ENCODE results near the gene FGA.
A peak's percentile ranks its signal among the peaks of the same experiment; 100 is the strongest.

Gene FGA

GRCh38 chr4:154590329-154591006, at the start of gene FGA:
FGA (minus strand) TSS chr4:154590742; CDS start chr4:154590687, 55 bp downstream.
- DNase-seq (ENCODE audit: low spot score), result no peak

GRCh38 chr4:154634058-154634457, 43.5 kb upstream of the FGA start:
- no peak for DNase-seq (ENCODE audit: low spot score)

- DNase-seq (ENCODE audit: low spot score), result no peak
Measured at GRCh38 chr4:154631828-154632227, 41.3 kb upstream of the FGA start.

- DNase-seq (ENCODE audit: low spot score), result no peak
Measured at GRCh38 chr4:154630324-154630723, 39.8 kb upstream of the FGA start.

- DNase-seq (ENCODE audit: low spot score), result peak; percentile 23
Measured at GRCh38 chr4:154626793-154627484, 36.4 kb upstream of the FGA start.

- no peak for DNase-seq (ENCODE audit: low spot score)
Measured at GRCh38 chr4:154625971-154626370, 35.4 kb upstream of the FGA start.

- DNase-seq (ENCODE audit: low spot score), result no peak
Measured at GRCh38 chr4:154623995-154624394, 33.5 kb upstream of the FGA start.

GRCh38 chr4:154623436-154623835, 32.9 kb upstream of the FGA start:
- no peak for DNase-seq (ENCODE audit: low spot score)

- DNase-seq (ENCODE audit: low spot score), result peak; percentile 44
Measured at GRCh38 chr4:154622598-154622997, 32.1 kb upstream of the FGA start.

GRCh38 chr4:154620111-154620510, 29.6 kb upstream of the FGA start:
- DNase-seq (ENCODE audit: low spot score), result no peak

GRCh38 chr4:154618708-154619315, 28.3 kb upstream of the FGA start:
- DNase-seq (ENCODE audit: low spot score), result peak; percentile 32

- no peak for DNase-seq (ENCODE audit: low spot score)
Measured at GRCh38 chr4:154617820-154618317, 27.3 kb upstream of the FGA start.

GRCh38 chr4:154616731-154617130, 26.2 kb upstream of the FGA start:
- DNase-seq (ENCODE audit: low spot score), result no peak

GRCh38 chr4:154616287-154616686, 25.7 kb upstream of the FGA start:
- no peak for DNase-seq (ENCODE audit: low spot score)

- no peak for DNase-seq (ENCODE audit: low spot score)
Measured at GRCh38 chr4:154615211-154615610, 24.7 kb upstream of the FGA start.

GRCh38 chr4:154614306-154614705, 23.8 kb upstream of the FGA start:
- no peak for DNase-seq (ENCODE audit: low spot score)

GRCh38 chr4:154612472-154613414, 22.2 kb upstream of the FGA start, which contains the start of gene FGG:
FGG (minus strand) TSS chr4:154612656; CDS start chr4:154612609, 47 bp downstream.
- no peak for DNase-seq (ENCODE audit: low spot score)

GRCh38 chr4:154611833-154612232, 21.3 kb upstream of the FGA start:
- no peak for DNase-seq (ENCODE audit: low spot score)

- DNase-seq (ENCODE audit: low spot score), result no peak
Measured at GRCh38 chr4:154610582-154610981, 20.0 kb upstream of the FGA start.

- no peak for DNase-seq (ENCODE audit: low spot score)
Measured at GRCh38 chr4:154609532-154609931, 19.0 kb upstream of the FGA start.

- no peak for DNase-seq (ENCODE audit: low spot score)
Measured at GRCh38 chr4:154608361-154609252, 18.1 kb upstream of the FGA start.

All from CD4-positive, alpha-beta T cell treated with Interleukin-2 at 100 ng/mL for 4 hours (primary cell).